Effector memory CD4-positive, alpha-beta T cell (primary cell): ENCODE results near the gene DSEL.

ENCODE experiments used
- DNase-seq, 3 donors: peaks; one replicate each; pipeline ENCODE4 v3.0.0-alpha.2; 2020
- H3K27ac ChIP-seq: 2 replicates; pipeline ENCODE4 v1.7.0; 2013; ENCODE audit warnings: mild to moderate bottlenecking, low read length, moderate library complexity; ENCODE audit not compliant: insufficient read depth, poor library complexity, severe bottlenecking
- H3K27me3 ChIP-seq: replicated peaks from 2 replicates; pipeline ENCODE4 v1.7.0; 2013; ENCODE audit warnings: mild to moderate bottlenecking, low read length; ENCODE audit not compliant: insufficient read depth, control insufficient read depth, poor library complexity, severe bottlenecking
- H3K36me3 ChIP-seq: 2 replicates; pipeline ENCODE4 v1.7.0; 2013; ENCODE audit warnings: mild to moderate bottlenecking, low read length, moderate library complexity; ENCODE audit not compliant: control insufficient read depth, insufficient read depth
- H3K4me1 ChIP-seq: 2 replicates; pipeline ENCODE4 v1.7.0; 2013; ENCODE audit warnings: low read length, mild to moderate bottlenecking; ENCODE audit not compliant: control insufficient read depth, insufficient read depth, poor library complexity, severe bottlenecking
- H3K4me3 ChIP-seq: 2 replicates; pipeline ENCODE4 v1.7.0; 2013; ENCODE audit warnings: low read length, low read depth, mild to moderate bottlenecking; ENCODE audit not compliant: insufficient read depth, poor library complexity, severe bottlenecking
- H3K9me3 ChIP-seq: 2 replicates; pipeline ENCODE4 v1.7.0; 2013; ENCODE audit warnings: mild to moderate bottlenecking, low read length, moderate library complexity; ENCODE audit not compliant: control insufficient read depth
- total RNA-seq, 3 donors: gene quantifications; one replicate each; lab custom pipeline; 2026; lab: John Stamatoyannopoulos, UW

The DSEL gene
- 4.5 to 10.1 (median 4.7) reads per million in 3 donors for total RNA-seq

- H3K36me3 ChIP-seq = no peaks in the 10 kb centered on the region
- H3K9me3 ChIP-seq = no peaks in the 10 kb centered on the region
- H3K27ac ChIP-seq = peak within 1 kb of the TSS; percentile 28
- no peaks in the 10 kb centered on the region for H3K27me3 ChIP-seq
- H3K4me3 ChIP-seq = peak within 1 kb of the TSS; percentile 80
- peaks cover 5% of the 10 kb centered on the region for H3K4me1 ChIP-seq
- DNase-seq = peak; percentile 94 to 97 (median 94)
Measured at GRCh38 chr18:67516539-67517443, at the start of gene DSEL. DSEL (minus strand) TSS chr18:67516720; CDS start chr18:67514608, 2,112 bp downstream.

- no peaks in the 10 kb centered on the region for H3K4me1 ChIP-seq
- DNase-seq = no peak
- no peaks in the 10 kb centered on the region for H3K27me3 ChIP-seq
- H3K27ac ChIP-seq = no peak overlapping the region
- H3K4me3 ChIP-seq = no peak overlapping the region
- no peaks in the 10 kb centered on the region for H3K9me3 ChIP-seq
- H3K36me3 ChIP-seq = no peaks in the 10 kb centered on the region
Measured at GRCh38 chr18:67553437-67553836, 36.9 kb upstream of the DSEL start.

- Histone ChIP-seq H3K9me3 (no peaks in the 10 kb centered on the region), H3K4me3 (no peak overlapping the region), H3K27me3 (no peaks in the 10 kb centered on the region), H3K36me3 (no peaks in the 10 kb centered on the region), H3K27ac (no peak overlapping the region), H3K4me1 (no peaks in the 10 kb centered on the region)
- no peak for DNase-seq
Measured at GRCh38 chr18:67550872-67551520, 34.5 kb upstream of the DSEL start.

- H3K9me3 ChIP-seq = no peaks in the 10 kb centered on the region
- no peak overlapping the region for H3K4me3 ChIP-seq
- no peaks in the 10 kb centered on the region for H3K4me1 ChIP-seq
- no peak for DNase-seq
- no peaks in the 10 kb centered on the region for H3K36me3 ChIP-seq
- H3K27me3 ChIP-seq = no peaks in the 10 kb centered on the region
- H3K27ac ChIP-seq = no peak overlapping the region
Measured at GRCh38 chr18:67549946-67550345, 33.4 kb upstream of the DSEL start.

GRCh38 chr18:67545681-67546080 lies 29.2 kb upstream of the DSEL start:
- no peak overlapping the region for H3K27ac ChIP-seq
- H3K4me3 ChIP-seq = no peak overlapping the region
- no peaks in the 10 kb centered on the region for H3K27me3 ChIP-seq
- no peaks in the 10 kb centered on the region for H3K36me3 ChIP-seq
- no peaks in the 10 kb centered on the region for H3K9me3 ChIP-seq
- no peak for DNase-seq
- no peaks in the 10 kb centered on the region for H3K4me1 ChIP-seq

- Histone ChIP-seq H3K36me3 (no peaks in the 10 kb centered on the region), H3K4me3 (no peak overlapping the region), H3K9me3 (no peaks in the 10 kb centered on the region), H3K4me1 (no peaks in the 10 kb centered on the region), H3K27me3 (no peaks in the 10 kb centered on the region), H3K27ac (no peak overlapping the region)
- DNase-seq = no peak
Measured at GRCh38 chr18:67540559-67540958, 24.0 kb upstream of the DSEL start.

GRCh38 chr18:67531929-67532328 lies 15.4 kb upstream of the DSEL start:
- Histone ChIP-seq H3K9me3 (no peaks in the 10 kb centered on the region), H3K36me3 (no peaks in the 10 kb centered on the region), H3K27me3 (no peaks in the 10 kb centered on the region), H3K4me3 (no peak overlapping the region), H3K27ac (no peak overlapping the region), H3K4me1 (no peaks in the 10 kb centered on the region)
- DNase-seq = no peak

- H3K27me3 ChIP-seq = peaks cover 2% of the 10 kb centered on the region
- DNase-seq = no peak
- no peaks in the 10 kb centered on the region for H3K4me1 ChIP-seq
- no peaks in the 10 kb centered on the region for H3K36me3 ChIP-seq
- no peaks in the 10 kb centered on the region for H3K9me3 ChIP-seq
- no peak overlapping the region for H3K27ac ChIP-seq
- no peak overlapping the region for H3K4me3 ChIP-seq
Measured at GRCh38 chr18:67525328-67526099, 9.0 kb upstream of the DSEL start.

- H3K9me3 ChIP-seq = no peaks in the 10 kb centered on the region
- no peaks in the 10 kb centered on the region for H3K36me3 ChIP-seq
- H3K4me3 ChIP-seq = no peak overlapping the region
- no peak for DNase-seq
- peaks cover 5% of the 10 kb centered on the region for H3K4me1 ChIP-seq
- H3K27ac ChIP-seq = no peak overlapping the region
- peaks cover 2% of the 10 kb centered on the region for H3K27me3 ChIP-seq
Measured at GRCh38 chr18:67520351-67520921, 3.9 kb upstream of the DSEL start.
